T-cell (primary cell): Measurements from ENCODE around the gene ZFYVE9. TPM values are rescaled to one million over a fixed set of nuclear protein-coding genes. Genes with fewer than 3 reads are reported as not detected.

Experiments
- ATAC-seq, 4 experiments: fragments of 200-7000 bp in 3 of 4; fragments of 150-1000 bp in 1 of 4; cut with Tn5 transposase; replicated peaks in 1 of 4; 1 replicate in 3 of 4; 2 replicates in 1 of 4; pipeline ENCODE4 v1.10.0; 2021; ENCODE audit warnings: moderate library complexity in 3 of 4, mild to moderate bottlenecking in 2 of 4, moderate number of reproducible peaks in 1 of 4
- CTCF ChIA-PET, 2 donors: fragments of 300-600 bp; sonication (Branson Sonifier 250); formaldehyde crosslinking; loops; one replicate each; lab custom pipeline; 2022; ENCODE audit warnings: antibody characterized with exemption in 2 of 2; lab: Charles Lee
- POLR2A ChIA-PET, 2 donors: fragments of 300-600 bp; sonication (Branson Sonifier 250); formaldehyde crosslinking; loops; one replicate each; lab custom pipeline; 2022; ENCODE audit warnings: antibody characterized with exemption in 2 of 2; lab: Charles Lee
- DNase-seq, 35 experiments: peaks; one replicate each; pipeline versions ENCODE4 v3.0.0 to v3.0.0-alpha.2; 2013 to 2023
- H3K27ac ChIP-seq: one replicate; pipeline ENCODE4 v1.5.1; 2013; ENCODE audit warnings: low read length
- H3K27me3 ChIP-seq, 2 experiments: replicated peaks in 1 of 2; 1 replicate in 1 of 2; 2 replicates in 1 of 2; pipeline versions ENCODE4 v1.6.1 to v1.7.0; 2013; ENCODE audit warnings: low read length in 1 of 2, mixed read lengths in 1 of 2; ENCODE audit not compliant: control insufficient read depth in 2 of 2, insufficient read depth in 2 of 2; ENCODE audit errors: extremely low read depth in 1 of 2
- H3K36me3 ChIP-seq, 2 donors: 1 replicate in 1 of 2; 2 replicates in 1 of 2; pipeline versions ENCODE4 v1.6.1 to v1.7.0; 2013; ENCODE audit warnings: low read length in 1 of 2; ENCODE audit not compliant: control insufficient read depth in 2 of 2, insufficient read depth in 1 of 2; ENCODE audit errors: extremely low read depth in 1 of 2
- H3K4me1 ChIP-seq, 2 experiments: 1 replicate in 1 of 2; 2 replicates in 1 of 2; pipeline versions ENCODE4 v1.6.1 to v1.7.0; 2013; ENCODE audit warnings: low read length in 2 of 2, mixed read lengths in 1 of 2; ENCODE audit not compliant: insufficient read depth in 2 of 2, control insufficient read depth in 1 of 2; ENCODE audit errors: extremely low read depth in 1 of 2
- H3K4me3 ChIP-seq, 2 donors: 1 replicate in 1 of 2; 2 replicates in 1 of 2; pipeline versions ENCODE4 v1.5.1 to v1.7.0; 2013; ENCODE audit warnings: mild to moderate bottlenecking in 2 of 2, low read length in 1 of 2, moderate library complexity in 1 of 2; ENCODE audit not compliant: control insufficient read depth in 1 of 2; ENCODE audit errors: extremely low read depth in 1 of 2
- H3K9me3 ChIP-seq: 2 replicates; pipeline ENCODE4 v1.7.0; 2013
- H3K27ac Mint-ChIP-seq, 2 donors: one replicate each; pipeline ENCODE4 v1.8.0; 2020 to 2021; ENCODE audit warnings: mild to moderate bottlenecking in 2 of 2, mixed read lengths in 2 of 2
- H3K27me3 Mint-ChIP-seq, 2 donors: one replicate each; pipeline ENCODE4 v1.8.0; 2021 to 2022; ENCODE audit warnings: mixed read lengths in 2 of 2
- H3K36me3 Mint-ChIP-seq: one replicate; pipeline ENCODE4 v1.8.0; 2021; ENCODE audit warnings: mixed read lengths
- H3K4me1 Mint-ChIP-seq, 3 donors: one replicate each; pipeline ENCODE4 v1.8.0; 2020 to 2022; ENCODE audit warnings: mixed read lengths in 3 of 3, mild to moderate bottlenecking in 1 of 3
- H3K4me3 Mint-ChIP-seq, 3 donors: one replicate each; pipeline ENCODE4 v1.8.0; 2020 to 2022; ENCODE audit warnings: mild to moderate bottlenecking in 3 of 3, mixed read lengths in 3 of 3, moderate library complexity in 3 of 3
- H3K9me3 Mint-ChIP-seq, 3 donors: one replicate each; pipeline ENCODE4 v1.8.0; 2020 to 2022; ENCODE audit warnings: mixed read lengths in 3 of 3
- WGBS: methylation state at CpG from one replicate; pipeline ENCODE4 v1.1.5; 2013; ENCODE audit warnings: missing lambda C conversion rate; ENCODE audit not compliant: insufficient coverage; 5-methylcytosine and 5-hydroxymethylcytosine counted together
- total RNA-seq, 35 experiments: library from RNA in 6 of 35; stranded (reverse) in 6 of 35; fragments of 120-200 nt in 1 of 35; gene quantifications; one replicate each; pipeline versions ENCODE4 v1.2.1 to v1.2.4 and lab custom pipeline; 2013 to 2026

Gene ZFYVE9
- total RNA-seq, 5 donors from 2014 or later (not counting 1 experiment from before 2014, with no cell fraction given): 6.5 to 9.0 (median 8.7) TPM

DNA sequence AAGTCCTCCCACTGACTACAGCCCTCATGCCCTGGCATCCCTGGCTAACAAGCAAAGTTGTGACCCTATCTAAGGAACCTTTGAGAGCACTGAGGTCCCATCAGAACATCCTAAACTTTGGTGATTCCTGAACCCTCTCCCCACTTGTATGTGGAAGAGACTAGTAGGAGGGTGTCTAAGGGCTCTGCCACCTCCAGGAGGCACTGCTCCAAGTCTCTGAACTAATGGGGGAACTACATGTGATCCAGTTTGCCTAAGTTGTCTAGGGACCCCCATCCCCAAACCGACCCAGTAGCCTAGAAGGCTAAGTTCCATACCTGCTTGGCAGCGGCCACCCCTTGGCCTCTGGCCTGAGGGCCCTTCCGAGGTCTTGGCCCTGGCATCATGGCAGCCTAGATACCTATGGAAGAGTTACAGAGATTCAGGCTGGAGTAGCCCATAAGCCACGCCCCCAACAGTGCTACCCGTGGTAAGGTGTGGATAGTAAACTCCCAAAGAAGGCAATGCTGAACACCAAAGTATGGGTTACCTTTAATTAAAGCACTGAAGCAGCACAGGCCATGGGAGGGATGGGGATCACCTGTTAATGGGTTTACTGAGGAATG lies 222.4 kb downstream of the ZFYVE9 start:
- ATAC-seq (no peak), DNase-seq (peak in 2 of 35 experiments; percentile 14 to 21)
- Mint-ChIP-seq H3K4me3 (peak overlapping the region; percentile 93 to 96 (median 93)), H3K36me3 (peaks cover 24% of the 10 kb centered on the region), H3K27ac (peak overlapping the region; percentile 74 to 93), H3K4me1 (peaks cover 39 to 56% (median 55%) of the 10 kb centered on the region in 3 donors), H3K27me3 (no peaks in the 10 kb centered on the region), H3K9me3 (no peaks in the 10 kb centered on the region)
- Histone ChIP-seq H3K36me3 (peaks cover 19 to 45% of the 10 kb centered on the region in 2 donors), H3K4me3 (peak overlapping the region in 1 of 2 donors; percentile 78), H3K4me1 (peaks cover 18 to 57% of the 10 kb centered on the region in 2 experiments), H3K27me3 (no peaks in the 10 kb centered on the region), H3K27ac (peak overlapping the region; percentile 80), H3K9me3 (no peaks in the 10 kb centered on the region)
- POLR2A ChIA-PET: interaction anchor here (0.7 to 0.9 kb wide), 2 partner anchors 40 to 1707 kb away, joined by 3 read pairs; partner anchors contain the start of genes ORC1 (in 1 of the 2) and PRPF38A (in 1 of the 2)
- 100% methylated on average over 1 of the region's 5 CpGs for WGBS
- CTCF ChIA-PET: interaction anchor here in 1 of 2 donors (1.2 kb wide), 1 partner anchor 40 kb away, joined by 5 read pairs; the partner anchor contains the start of genes ORC1 and PRPF38A

GRCh38 chr1:52365071-52365745 lies 223.3 kb downstream of the ZFYVE9 start:
- Mint-ChIP-seq H3K36me3 (peaks cover 19% of the 10 kb centered on the region), H3K4me3 (peak overlapping the region; percentile 93 to 96 (median 93)), H3K4me1 (peaks cover 39 to 57% (median 56%) of the 10 kb centered on the region in 3 donors), H3K27ac (peak overlapping the region; percentile 93 to 94), H3K27me3 (no peaks in the 10 kb centered on the region), H3K9me3 (no peaks in the 10 kb centered on the region)
- Histone ChIP-seq H3K36me3 (peaks cover 12 to 36% of the 10 kb centered on the region in 2 donors), H3K27ac (peak overlapping the region; percentile 80), H3K4me3 (peak overlapping the region; percentile 74 to 78), H3K4me1 (peaks cover 18 to 57% of the 10 kb centered on the region in 2 experiments), H3K9me3 (no peaks in the 10 kb centered on the region), H3K27me3 (no peaks in the 10 kb centered on the region)
- DNase-seq (peak in 4 of 35 experiments; percentile 7 to 26 (median 13)), ATAC-seq (no peak)
- WGBS: 11% methylated on average over 21 of the region's 22 CpGs
- ChIA-PET CTCF (interaction anchor here in 1 of 2 donors (1.2 kb wide), 1 partner anchor 39 kb away, joined by 5 read pairs; the partner anchor contains the start of genes ORC1 and PRPF38A), POLR2A (interaction anchor here (0.6 to 0.9 kb wide), 2 partner anchors 9 to 39 kb away, joined by 3 to 4 read pairs; partner anchors contain the start of genes ORC1 (in 1 of the 2) and PRPF38A (in 1 of the 2))

DNA sequence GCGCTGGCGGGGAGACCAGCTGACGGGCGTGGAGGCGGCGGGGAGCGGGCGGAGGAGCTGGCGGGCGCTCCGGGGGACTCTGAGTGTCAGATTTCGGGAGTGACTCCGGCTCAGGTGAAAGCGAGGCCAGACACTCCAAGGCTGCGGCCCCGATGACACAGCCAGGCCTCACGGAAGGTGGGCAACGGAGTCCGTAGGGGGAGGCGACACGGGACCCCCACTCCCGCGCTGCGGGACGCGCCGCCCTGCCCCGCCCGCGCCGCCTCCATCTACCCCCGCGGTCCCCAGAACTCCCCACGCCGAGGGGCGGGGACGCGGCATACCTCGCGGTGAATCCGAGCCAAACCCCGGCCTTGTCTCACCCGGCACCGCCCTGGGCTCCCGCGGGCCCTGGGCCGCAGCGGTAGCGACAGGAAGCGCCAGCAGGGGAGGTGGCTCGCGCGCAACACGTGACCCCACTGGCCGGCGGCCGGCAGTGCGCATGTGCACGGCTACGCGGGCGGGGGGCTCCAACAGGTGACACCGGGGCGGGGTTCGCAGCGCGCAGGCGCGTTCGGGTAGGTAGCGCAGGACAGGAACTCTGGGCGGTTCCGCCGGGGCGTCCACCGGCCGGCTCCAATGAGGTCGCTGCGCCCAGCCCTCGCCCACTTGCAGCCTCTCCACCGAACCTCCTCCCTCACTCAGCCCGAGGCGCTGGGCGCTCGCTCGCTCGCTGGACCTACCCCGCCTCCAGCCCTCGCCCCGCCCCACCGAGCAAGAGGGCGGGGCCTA lies 224.0 kb downstream of the ZFYVE9 start, which contains the start of gene CC2D1B:
Gene CC2D1B (minus strand): TSS at position 460 of the 771 bp plus-strand sequence. CDS start 1,585 bp downstream, outside the sequence.
- CTCF ChIA-PET: interaction anchor here in 1 of 2 donors (0.7 to 1.7 kb wide), 3 partner anchors 38 to 40 kb away, joined by 4 to 8 read pairs (median 5); partner anchors contain the start of genes ORC1 and PRPF38A

GRCh38 chr1:52366517-52366827 lies 224.6 kb downstream of the ZFYVE9 start:
- no peaks in the 10 kb centered on the region for H3K27me3 Mint-ChIP-seq
- peak overlapping the region; percentile 85 to 89 for H3K27ac Mint-ChIP-seq
- peak overlapping the region; percentile 93 to 96 (median 93) for H3K4me3 Mint-ChIP-seq
- peaks cover 1 to 24% of the 10 kb centered on the region in 2 donors for H3K36me3 ChIP-seq
- CTCF ChIA-PET: interaction anchor here (0.7 to 1.7 kb wide), 4 partner anchors 38 to 70 kb away, joined by 3 to 8 read pairs (median 4); partner anchors contain the start of genes ORC1 (in 1 of the 2) and PRPF38A (in 1 of the 2)
- no peaks in the 10 kb centered on the region for H3K9me3 ChIP-seq
- ATAC-seq (no peak), DNase-seq (no peak)
- peak overlapping the region; percentile 44 for H3K27ac ChIP-seq
- H3K36me3 Mint-ChIP-seq: peaks cover 10% of the 10 kb centered on the region
- POLR2A ChIA-PET: interaction anchor here in 1 of 2 donors (0.6 kb wide), 1 partner anchor 318 kb away, joined by 3 read pairs; no protein-coding TSS in a partner anchor
- H3K9me3 Mint-ChIP-seq: no peaks in the 10 kb centered on the region
- H3K4me1 Mint-ChIP-seq: peaks cover 39 to 56% (median 56%) of the 10 kb centered on the region in 3 donors
- peak overlapping the region in 1 of 2 donors; percentile 78 for H3K4me3 ChIP-seq
- 0% methylated on average over 2 of the region's 8 CpGs for WGBS
- H3K27me3 ChIP-seq: no peaks in the 10 kb centered on the region
- peaks cover 18 to 57% of the 10 kb centered on the region in 2 experiments for H3K4me1 ChIP-seq

More for the DNA sequence above, 224.0 kb downstream of the ZFYVE9 start, which contains the start of gene CC2D1B:
- Histone ChIP-seq H3K27ac (peak within 1 kb of the TSS; percentile 80), H3K4me1 (peaks cover 18 to 57% of the 10 kb centered on the region in 2 experiments), H3K36me3 (peaks cover 6 to 29% of the 10 kb centered on the region in 2 donors), H3K9me3 (no peaks in the 10 kb centered on the region), H3K27me3 (no peaks in the 10 kb centered on the region), H3K4me3 (peak within 1 kb of the TSS; percentile 74 to 78)
- under 1% methylated on average over 90 of the region's 92 CpGs for WGBS
- Mint-ChIP-seq H3K36me3 (peaks cover 15% of the 10 kb centered on the region), H3K9me3 (no peaks in the 10 kb centered on the region), H3K4me1 (peaks cover 39 to 57% (median 56%) of the 10 kb centered on the region in 3 donors), H3K27ac (peak within 1 kb of the TSS; percentile 93 to 94), H3K4me3 (peak within 1 kb of the TSS; percentile 93 to 96 (median 93)), H3K27me3 (no peaks in the 10 kb centered on the region)
- peak; percentile 88 to 90 (median 90) for ATAC-seq
- POLR2A ChIA-PET: interaction anchor here in 1 of 2 donors (0.6 kb wide), 2 partner anchors 9 to 319 kb away, joined by 3 to 4 read pairs; no protein-coding TSS in a partner anchor
- DNase-seq: peak; percentile 94 to 100 (median 98)

- H3K4me1 ChIP-seq: peaks cover 18 to 50% of the 10 kb centered on the region in 2 experiments
- Mint-ChIP-seq H3K4me1 (peaks cover 34 to 54% (median 52%) of the 10 kb centered on the region in 3 donors), H3K27ac (peak overlapping the region; percentile 34 to 46), H3K27me3 (no peaks in the 10 kb centered on the region), H3K36me3 (peaks cover 3% of the 10 kb centered on the region), H3K9me3 (no peaks in the 10 kb centered on the region), H3K4me3 (peak overlapping the region; percentile 25 to 93 (median 93))
- ChIA-PET CTCF (interaction anchor here (0.8 to 1.7 kb wide), 3 partner anchors 37 to 71 kb away, joined by 3 to 8 read pairs (median 3); partner anchors contain the start of genes ORC1 (in 1 of the 2) and PRPF38A (in 1 of the 2)), POLR2A (interaction anchor here in 1 of 2 donors (0.7 kb wide), 1 partner anchor 19 kb away, joined by 3 read pairs; no protein-coding TSS in a partner anchor)
- H3K9me3 ChIP-seq: no peaks in the 10 kb centered on the region
- H3K4me3 ChIP-seq: no peak overlapping the region
- DNase-seq: no peak
- H3K27ac ChIP-seq: no peak overlapping the region
- H3K27me3 ChIP-seq: no peaks in the 10 kb centered on the region
- ATAC-seq: no peak
- H3K36me3 ChIP-seq: peaks cover 0 to 16% of the 10 kb centered on the region in 2 donors
- WGBS: 100% methylated on average over 4 of the region's 5 CpGs
Observed at GRCh38 chr1:52367272-52367671, 225.4 kb downstream of the ZFYVE9 start.
